AG08396 (cell line): ENCODE measurements around the gene LRRC8C.

Source experiments
- DNase-seq: peaks from one replicate; pipeline ENCODE4 v3.0.0; 2012; ENCODE audit warnings: low spot score, mixed read lengths

LRRC8C gene

DNA sequence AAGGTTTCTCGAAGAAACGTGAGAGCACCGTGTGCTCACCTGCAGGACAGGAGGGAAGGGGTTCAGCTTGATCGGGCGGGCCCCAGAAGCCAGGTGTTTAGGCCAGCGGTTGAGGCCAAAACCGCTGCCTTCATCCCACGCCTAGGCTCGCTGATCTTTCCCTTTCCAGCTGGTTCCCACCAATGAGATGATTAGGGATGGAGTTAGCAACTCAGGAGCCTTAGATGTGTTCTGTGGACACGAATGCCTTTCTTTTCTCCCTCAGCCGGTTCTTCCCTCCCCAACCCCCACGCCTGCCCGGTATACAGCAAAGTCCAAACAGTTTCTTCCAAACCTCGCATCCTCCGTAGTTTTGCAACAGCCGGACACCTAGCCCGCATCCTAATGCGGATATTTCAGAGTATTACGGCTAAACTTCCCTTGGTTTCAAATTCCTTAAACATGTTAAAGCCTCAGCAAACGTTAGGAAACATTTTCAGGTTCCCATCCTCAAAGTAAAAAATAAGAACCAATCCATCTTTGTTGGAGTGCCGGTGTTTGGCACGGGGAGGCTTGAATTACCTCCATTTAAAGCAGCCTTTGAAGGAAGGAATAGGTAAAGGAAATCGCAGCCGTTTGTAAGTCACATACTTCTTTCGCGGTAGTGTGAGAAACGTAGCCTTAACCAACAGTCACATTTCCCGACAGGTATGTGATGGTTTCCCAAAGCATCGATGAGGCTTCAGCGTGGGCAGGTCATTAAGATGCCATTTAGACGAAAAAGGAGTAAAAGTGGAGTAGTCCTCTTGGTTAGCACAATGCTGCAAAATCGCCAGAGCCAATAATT is 1.1 kb downstream of the LRRC8C start:
- peak; percentile 41 for DNase-seq

DNA sequence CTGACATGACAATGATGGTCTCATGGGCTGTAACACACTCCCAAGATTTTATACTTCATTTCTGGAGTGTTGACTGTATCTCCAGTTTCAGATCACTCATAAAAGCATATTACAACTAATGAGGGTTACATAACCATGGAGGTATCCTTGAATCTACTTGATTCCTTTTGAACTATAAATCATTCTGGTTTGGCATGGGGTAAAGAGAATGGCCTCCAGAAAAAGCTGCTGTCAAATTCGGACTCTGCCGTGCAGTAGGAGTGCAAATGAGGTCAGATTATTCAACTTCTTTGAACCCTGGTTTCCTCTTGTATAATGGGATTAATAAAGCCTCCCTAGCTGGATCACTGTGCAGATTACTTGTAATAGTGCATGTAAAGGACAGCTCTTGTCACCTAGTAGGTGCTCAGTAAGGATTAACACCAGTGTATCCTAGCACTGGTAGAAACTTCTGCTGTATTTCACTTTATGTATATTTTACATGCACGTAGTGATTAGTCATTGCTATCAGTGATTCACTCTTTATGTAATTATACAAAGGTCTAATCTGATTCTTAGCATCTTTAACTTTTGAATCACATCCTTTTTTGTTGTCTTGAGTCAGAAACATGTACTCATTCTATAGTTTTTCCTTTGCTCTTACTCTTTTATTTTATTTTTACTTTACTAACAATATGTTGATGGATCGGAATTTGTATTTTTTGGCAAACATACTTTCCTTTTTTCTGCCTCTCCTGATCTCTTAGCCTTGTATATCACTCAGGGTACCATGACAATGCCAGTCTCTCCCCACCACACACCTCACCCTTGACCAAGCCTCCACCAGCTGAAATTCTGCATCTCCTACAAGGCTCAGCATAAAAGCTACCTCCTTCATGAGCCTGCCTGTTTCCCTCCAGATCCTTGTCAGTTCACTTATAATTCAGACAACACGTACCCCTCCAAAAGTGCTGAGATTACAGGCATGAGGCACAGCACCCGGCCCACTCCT is 3.2 kb downstream of the LRRC8C start:
- DNase-seq: peak; percentile 35

DNA sequence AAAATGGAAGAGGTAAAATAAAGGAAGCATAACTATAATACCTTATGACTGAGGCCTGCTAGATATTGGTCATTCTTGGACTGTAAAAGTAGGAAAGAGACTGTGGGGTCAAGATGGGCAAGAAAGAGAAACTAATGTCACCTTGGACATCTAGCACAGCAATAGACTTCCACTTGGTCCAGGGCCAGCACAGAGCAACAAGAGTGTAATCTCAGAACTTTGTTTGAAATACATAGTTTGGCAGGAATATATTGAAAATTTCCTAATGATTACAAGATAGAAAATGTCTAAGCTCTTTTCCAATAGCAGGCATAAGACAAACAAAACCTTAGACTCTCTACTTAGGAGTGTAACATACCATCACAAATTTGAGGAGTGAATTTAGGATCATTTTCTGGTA is 4.6 kb downstream of the LRRC8C start:
- DNase-seq: no peak

DNA sequence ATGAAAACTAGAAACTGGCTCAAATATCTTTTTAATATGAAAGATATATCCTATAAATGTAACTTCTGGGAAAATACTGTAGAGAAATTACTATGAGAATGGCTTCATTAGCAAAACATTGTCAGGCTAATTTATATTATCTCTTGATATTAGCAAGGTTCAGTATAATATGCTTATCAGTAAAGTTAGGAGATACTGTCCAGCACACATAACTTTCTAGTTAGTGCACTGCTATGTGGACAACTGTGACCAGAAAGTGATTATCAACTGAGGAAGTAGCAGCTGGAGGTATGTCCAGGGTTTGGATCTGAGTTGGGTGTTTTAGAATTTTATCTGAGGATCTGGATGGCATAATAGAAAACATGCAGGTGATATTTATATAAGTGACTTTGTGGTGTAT is 7.5 kb downstream of the LRRC8C start:
- no peak for DNase-seq

DNA sequence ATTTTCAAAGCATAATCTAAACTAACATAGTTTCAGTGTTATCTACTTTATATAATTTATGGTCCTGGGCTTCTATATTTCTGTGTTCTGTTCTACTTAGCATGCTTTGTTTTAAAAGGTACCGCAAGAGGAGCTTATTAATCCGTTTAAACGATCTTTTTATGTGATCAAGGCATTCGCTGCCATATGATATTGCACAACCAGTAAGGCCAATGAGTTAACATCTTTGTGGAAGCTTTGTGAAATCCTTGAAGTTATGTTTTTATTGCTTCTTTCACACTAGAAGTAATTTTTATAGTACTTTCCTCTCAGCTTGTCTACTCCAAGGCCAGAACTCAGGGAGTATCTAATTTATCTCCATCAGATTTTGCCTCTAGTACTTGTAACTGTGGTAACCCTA is 8.9 kb downstream of the LRRC8C start:
- DNase-seq: no peak

DNA sequence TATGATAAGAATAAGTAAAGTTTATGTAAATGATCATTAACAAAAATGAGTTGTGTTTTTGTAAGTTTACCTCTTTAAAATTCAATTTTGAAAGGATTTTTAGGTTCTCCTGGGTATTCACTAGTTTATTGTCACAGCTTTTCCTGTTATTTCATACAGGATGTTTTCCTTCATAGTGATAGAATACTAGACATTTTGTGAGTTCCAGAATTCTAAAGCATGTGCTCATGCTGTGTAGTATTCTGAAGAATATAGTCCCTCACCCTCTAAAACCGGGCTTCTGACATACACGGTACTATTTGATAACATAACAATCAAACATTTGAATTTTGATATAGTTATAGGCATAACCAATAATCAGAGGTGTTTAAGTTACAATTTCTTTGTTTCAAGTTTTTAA is 10.7 kb downstream of the LRRC8C start:
- DNase-seq: no peak

DNA sequence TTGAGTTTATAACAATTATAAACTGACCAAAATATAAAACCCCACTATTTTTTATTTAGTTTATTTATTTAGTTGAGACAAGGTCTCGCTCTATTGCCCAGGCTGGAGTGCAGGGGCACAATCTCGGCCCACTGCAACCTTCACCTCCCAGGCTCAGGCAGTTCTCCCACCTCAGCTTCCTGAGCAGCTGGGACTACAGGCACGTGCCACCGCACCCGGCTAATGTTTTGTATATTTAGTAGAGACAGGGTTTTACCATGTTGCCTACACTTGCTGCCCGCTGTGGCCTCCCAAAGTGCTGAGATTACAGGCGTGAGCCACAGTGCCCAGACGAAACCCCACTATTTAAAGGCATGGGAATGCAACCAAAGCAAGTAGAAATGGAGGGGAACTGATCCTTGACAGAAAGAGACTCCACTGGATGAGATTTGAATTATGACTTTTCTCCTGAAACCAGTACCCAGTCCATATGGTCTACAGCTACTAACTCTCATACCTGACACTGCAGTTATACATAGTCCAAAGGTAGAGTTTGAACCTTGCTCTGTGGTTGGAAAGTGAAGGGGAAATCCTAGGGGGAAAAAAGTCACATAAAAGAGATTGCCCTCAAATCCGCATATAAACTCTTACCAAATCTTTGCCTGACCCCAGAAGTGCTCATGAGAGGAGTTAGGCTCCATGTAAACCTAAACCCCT is 11.3 kb downstream of the LRRC8C start:
- DNase-seq: no peak

DNA sequence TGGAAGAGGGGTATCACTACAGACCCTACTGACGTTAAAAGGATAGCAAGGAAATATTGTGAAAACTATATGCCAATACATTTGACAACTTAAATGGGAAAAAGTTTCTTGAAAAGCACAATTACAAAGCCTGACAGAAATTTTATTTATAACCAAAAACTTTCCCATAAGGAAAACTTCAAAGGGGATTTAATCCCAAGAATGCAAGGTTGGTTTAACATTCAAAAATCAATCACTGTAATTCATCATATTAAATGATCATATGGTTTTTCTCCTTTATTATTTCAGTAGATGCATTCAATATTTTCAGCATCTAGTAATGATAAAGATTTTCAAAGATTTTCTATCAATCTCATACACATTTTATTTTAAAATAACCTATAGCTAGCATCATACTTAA is 13.3 kb downstream of the LRRC8C start:
- DNase-seq: no peak

DNA sequence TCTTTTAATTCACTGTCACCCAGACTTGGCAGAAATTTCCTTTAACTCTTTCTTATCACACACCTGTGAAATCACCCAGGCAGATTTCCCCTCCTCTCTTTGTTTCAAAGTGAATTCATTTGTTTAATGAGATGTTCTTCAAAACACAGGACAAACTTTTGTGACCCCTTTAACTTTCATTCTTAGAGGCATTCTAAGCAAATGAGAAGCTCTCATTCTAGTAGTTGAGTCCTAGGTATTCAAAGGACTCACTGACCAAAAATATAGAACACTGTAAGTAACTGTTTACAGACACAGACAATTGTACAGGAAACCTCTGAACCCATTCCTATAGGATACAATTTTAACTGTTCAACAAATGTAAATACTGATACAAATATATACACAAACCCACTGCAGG is 16.9 kb downstream of the LRRC8C start:
- DNase-seq: no peak

DNA sequence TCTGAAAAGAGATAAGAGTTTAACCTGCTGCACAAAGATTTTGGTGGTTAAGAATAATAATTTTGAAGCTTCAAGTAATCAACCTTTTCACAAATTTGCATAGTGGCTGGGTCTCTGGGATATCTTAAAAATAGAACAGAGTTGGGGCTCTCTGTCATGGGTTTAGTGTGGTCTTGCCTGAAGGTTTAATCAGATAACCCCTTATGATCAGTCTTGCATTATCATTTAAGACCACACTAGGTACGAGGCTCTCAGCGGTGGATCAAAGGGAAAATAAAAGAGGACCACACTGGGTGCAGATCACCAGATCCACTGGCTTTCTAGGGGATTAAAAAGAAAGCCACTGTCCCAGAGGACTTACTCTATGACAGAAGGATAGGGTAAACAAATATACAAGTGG is 19.5 kb downstream of the LRRC8C start:
- DNase-seq: no peak

DNA sequence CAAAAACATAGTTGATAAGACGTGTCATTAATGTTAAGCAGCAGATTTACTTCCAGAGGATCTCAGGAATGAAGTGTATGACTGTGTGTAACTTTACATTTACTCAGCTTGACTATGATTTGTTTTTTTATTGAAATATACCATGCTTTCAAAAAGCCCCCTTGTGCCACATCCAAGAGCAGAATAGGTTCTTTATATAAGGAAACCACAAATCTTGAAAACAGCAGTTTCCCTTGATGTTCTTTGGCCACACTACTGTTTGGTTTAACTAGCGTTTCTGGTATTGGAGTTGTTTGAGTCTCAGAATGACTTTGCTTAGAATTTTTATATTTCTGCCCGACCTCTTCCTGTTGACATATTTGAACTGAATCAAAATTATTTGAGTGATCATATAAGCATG is 25.0 kb downstream of the LRRC8C start:
- DNase-seq: no peak

DNA sequence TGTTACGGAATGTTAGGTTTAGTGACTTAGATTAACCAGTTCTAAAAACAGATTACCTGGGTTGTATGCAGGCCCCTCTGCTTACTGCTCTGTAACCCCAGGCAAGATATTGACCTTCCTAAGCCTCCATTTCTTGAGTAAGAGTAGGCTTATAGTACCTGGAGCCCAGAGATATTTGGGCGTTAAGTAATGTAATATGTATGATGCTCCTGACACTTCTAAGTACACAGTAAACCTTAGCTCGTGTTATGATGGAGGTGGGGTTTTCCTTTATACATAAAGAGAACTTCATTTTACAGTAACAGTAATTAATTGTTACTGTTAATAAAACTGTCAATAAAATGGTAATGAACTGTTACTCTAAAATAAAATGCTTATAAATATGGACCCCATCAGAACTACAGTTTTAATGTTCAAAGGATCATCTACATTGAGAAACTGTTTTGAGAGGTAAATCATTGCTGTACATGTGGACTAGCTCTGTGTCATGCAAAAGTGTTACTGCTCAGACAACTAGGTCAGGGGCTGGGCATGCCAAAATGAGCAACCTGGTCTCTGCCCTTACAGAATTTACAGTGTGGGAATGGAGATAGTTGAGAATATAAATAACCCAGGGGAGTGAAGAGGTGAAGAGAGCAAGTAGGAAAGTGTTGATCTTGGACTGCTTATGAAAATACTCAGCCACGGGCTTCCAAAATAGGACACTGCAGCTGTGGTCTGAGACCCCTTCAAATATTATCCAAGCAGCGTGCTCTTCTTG is 26.6 kb downstream of the LRRC8C start:
- no peak for DNase-seq

DNA sequence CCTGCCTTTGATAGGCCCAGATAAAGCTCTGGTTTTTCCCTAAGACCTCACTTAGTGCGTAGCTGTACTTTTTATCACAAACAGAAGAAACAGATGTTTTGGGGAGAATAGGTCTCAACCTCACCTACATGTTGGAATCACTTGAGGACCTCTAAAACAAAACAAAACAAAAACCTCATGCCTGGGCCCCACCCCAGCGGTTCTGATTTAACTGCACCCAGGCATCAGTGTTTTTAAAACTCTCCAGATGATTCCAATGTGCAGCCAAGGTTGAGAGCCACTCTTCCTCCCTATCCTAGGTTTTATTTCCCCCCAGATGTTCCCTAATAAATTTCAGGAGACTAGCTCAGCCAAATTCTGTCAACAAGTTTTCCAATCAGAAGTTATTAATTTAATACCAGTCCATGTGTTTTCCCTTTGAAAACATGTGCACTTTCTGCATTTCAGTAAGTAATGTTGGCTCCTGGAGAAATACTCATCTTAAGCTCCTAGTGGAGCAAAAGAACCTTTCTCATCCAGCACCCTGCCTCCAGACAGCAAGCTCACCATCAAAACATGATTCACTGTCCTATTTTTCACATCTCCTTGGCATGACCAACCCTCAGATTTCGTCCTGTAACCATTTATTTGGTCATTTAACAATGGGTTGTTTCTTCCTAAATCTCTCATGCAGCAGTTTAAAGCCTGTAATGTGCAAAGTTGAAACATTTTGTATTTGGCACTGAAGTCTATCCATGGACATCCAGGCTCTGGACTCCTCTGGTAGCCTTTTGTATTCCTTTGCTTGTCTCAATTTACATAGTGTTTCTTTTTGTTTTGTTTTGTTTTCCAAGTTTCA is 27.5 kb downstream of the LRRC8C start:
- no peak for DNase-seq

DNA sequence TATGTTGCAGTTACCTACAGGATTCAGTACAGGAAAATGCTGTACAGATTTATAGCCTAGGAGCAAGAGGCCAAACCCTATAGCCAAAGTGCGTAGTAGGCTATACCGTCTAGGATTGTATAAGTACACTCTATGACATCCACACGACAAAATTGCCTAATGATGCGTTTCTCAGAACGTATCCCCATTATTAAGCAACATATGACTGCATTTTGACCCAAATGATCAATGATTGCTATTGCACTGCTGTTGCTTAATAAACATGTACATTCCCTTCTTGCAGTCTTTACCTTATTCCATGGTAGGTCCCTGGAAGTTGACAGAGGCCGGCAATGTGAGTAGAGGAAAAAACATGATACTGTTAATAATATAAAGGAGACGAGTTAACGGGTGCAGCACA is 33.0 kb downstream of the LRRC8C start:
- no peak for DNase-seq

DNA sequence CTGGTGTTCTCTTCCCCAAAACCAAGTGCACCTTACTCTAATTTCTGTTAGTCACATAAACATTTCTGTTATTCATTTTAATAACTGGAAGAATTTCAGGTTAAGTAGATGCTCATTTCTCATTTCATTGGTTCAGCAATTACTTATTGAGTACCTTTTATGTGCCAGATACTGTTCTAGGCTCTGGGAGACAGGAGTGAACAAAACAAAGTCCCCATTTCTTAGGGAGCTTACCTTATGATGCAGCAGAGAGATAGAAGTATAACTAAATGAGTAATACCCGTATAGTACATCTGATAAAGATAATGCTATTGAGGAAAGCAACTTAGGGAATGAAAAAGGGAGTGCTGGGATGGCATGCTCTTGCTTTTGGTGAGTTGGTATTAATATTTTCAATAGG is 33.7 kb downstream of the LRRC8C start:
- no peak for DNase-seq

DNA sequence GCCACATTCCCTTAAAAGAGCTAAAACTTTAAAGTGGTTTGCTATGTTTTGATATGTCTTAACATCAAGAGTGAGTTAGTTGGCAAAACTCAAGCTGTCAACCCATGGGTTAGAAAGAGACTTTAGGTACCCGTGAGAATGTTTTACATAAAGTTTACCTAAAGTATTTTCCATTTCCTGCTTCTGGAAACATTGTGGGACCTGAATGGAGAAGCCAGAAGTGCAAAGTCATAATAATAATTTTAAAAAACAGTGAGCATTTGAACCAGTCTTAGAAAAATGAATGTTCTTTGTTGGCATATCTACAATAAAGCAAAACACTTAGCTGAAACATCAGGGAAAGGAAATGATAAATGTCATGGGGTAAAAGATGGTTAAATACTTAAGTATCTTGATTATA is 34.8 kb downstream of the LRRC8C start:
- no peak for DNase-seq

DNA sequence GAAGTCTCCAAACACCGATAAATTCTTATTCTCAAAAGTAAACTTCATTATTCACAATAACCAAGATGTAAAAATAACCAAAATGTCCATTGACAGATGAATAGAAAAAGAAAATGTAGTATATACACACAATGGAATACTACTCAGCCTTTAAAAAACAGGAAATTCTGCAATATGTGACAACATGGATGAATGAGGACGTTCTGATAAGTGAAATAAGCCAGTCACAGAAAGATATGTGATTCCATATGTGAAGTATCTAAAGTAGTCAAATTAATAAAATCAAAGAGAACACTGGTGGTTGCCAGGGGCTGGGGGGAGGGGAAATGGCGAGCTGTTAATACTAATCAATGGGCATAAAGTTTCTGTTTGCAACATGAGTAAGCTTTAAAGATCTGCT is 36.0 kb downstream of the LRRC8C start:
- no peak for DNase-seq

DNA sequence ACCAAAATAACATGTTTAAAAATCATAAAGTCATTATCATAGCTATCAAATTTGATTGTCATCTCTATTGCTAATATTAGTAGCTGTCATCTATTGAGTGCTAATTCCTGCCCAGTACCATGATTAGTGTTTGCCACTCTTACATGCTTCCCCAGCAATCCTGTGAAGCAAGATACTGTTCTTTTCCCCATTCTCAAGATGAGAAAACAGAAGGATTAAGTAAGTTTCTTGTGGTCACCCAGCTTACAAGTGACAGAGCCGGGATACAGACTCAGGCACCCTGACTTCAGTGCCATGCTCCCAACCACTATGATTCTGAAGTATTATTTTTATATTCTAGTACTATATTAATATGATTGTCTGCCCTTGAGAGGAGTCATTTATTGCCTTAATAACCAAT is 36.5 kb downstream of the LRRC8C start:
- DNase-seq: no peak

DNA sequence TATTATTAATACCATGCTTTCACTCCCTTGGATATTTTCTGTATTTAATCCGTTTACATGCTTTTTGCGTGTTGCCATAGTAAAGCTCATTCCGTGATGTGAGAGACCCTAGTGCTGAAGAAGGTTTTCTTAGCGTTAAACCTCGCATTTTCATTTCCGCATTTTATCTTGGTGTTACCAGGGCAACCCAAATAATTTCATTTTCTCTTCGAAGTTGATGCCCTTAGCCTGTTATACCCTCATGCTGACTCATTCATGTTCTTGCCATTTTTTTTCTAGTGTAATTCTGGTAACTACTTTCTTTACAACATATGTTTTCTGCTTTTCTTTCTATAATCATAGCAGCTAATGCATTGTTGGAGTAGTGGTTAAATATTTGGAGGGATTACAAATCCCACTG is 37.2 kb downstream of the LRRC8C start:
- DNase-seq: no peak

DNA sequence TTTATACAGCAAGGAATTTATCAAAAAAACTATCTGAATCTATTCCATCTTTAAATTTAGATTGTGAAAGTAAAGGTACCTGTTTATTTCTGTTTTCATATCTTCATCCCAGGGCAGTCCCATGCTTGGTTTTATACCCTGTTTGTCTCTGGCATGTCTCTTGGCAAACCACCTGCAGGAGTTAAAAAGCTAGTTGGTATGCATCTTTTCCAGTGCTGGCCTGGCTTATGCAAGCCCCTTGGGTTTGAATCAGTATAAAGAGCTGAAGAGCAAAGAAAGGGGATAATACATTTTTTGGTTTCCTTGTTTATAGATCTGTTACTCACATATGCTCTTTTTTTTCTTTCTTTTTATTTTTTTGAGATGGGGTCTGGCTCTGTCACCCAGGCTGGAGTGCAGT is 37.8 kb downstream of the LRRC8C start:
- DNase-seq: no peak
